GM21515 (cell line): ENCODE measurements around the gene FBLN1.
"Not testable (repeated sequence)": the region's sequence is repeated elsewhere in the genome, so short reads cannot be mapped to it uniquely, and the experiment has no call there.

Experiments used
- ATAC-seq: cut with Tn5 transposase; IDR thresholded peaks from one replicate; pipeline ENCODE4 v1.9.1; 2021; ENCODE audit not compliant: unreplicated experiment

FBLN1 gene

GRCh38 chr22:45600790-45601730 is 98.4 kb downstream of the FBLN1 start:
- ATAC-seq = no peak

GRCh38 chr22:45602004-45602733 is 99.5 kb downstream of the FBLN1 start:
- no peak for ATAC-seq

GRCh38 chr22:45602824-45603595 is 100.3 kb downstream of the FBLN1 start:
- ATAC-seq = no peak

GRCh38 chr22:45603619-45604018 is 100.9 kb downstream of the FBLN1 start:
- ATAC-seq = no peak

- not testable (repeated sequence) for ATAC-seq
Observed at GRCh38 chr22:45608045-45608444, 105.4 kb downstream of the FBLN1 start.

GRCh38 chr22:45608763-45609180 is 106.1 kb downstream of the FBLN1 start:
- no peak for ATAC-seq

GRCh38 chr22:45612451-45612901 is 109.8 kb downstream of the FBLN1 start:
- no peak for ATAC-seq

- ATAC-seq = no peak
Observed at GRCh38 chr22:45612940-45613339, 110.3 kb downstream of the FBLN1 start.

GRCh38 chr22:45615364-45615763 is 112.7 kb downstream of the FBLN1 start:
- no peak for ATAC-seq

GRCh38 chr22:45616432-45616831 is 113.7 kb downstream of the FBLN1 start:
- ATAC-seq = no peak

GRCh38 chr22:45617948-45618347 is 115.3 kb downstream of the FBLN1 start:
- ATAC-seq = no peak

GRCh38 chr22:45620706-45621105 is 118.0 kb downstream of the FBLN1 start:
- ATAC-seq = no peak

GRCh38 chr22:45621836-45622600 is 119.3 kb downstream of the FBLN1 start:
- ATAC-seq = no peak

- ATAC-seq = not testable (repeated sequence)
Observed at GRCh38 chr22:45623464-45624145, 120.9 kb downstream of the FBLN1 start.

GRCh38 chr22:45626198-45626651 is 123.5 kb downstream of the FBLN1 start:
- ATAC-seq = no peak

GRCh38 chr22:45627489-45628233 is 125.0 kb downstream of the FBLN1 start:
- no peak for ATAC-seq

- ATAC-seq = no peak
Observed at GRCh38 chr22:45628515-45628914, 125.8 kb downstream of the FBLN1 start.

- ATAC-seq = no peak
Observed at GRCh38 chr22:45629469-45630089, 126.9 kb downstream of the FBLN1 start.

GRCh38 chr22:45630436-45630835 is 127.8 kb downstream of the FBLN1 start:
- ATAC-seq = no peak
